Middle frontal gyrus (tissue), 1 donor: ENCODE results near the gene SEMA5B.

Experiments used
- DNase-seq: peaks from one replicate; pipeline ENCODE4 v3.0.0-alpha.2; 2015; ENCODE audit warnings: low spot score; ENCODE audit errors: extremely low spot score

Gene SEMA5B

GRCh38 chr3:123026565-123027291, 835 bp downstream of the SEMA5B start:
- no peak for DNase-seq

GRCh38 chr3:123025642-123026521, 1.7 kb downstream of the SEMA5B start:
- DNase-seq = no peak

GRCh38 chr3:123024056-123024455, 3.5 kb downstream of the SEMA5B start:
- no peak for DNase-seq

GRCh38 chr3:123021996-123022510, 5.5 kb downstream of the SEMA5B start:
- DNase-seq = no peak

- DNase-seq = no peak
Measured at GRCh38 chr3:123021388-123021787, 6.2 kb downstream of the SEMA5B start.

- no peak for DNase-seq
Measured at GRCh38 chr3:123020709-123021108, 6.9 kb downstream of the SEMA5B start.

- no peak for DNase-seq
Measured at GRCh38 chr3:123019591-123019990, 8.0 kb downstream of the SEMA5B start.

- no peak for DNase-seq
Measured at GRCh38 chr3:123019161-123019560, 8.4 kb downstream of the SEMA5B start.

GRCh38 chr3:123018683-123019082, 8.9 kb downstream of the SEMA5B start:
- DNase-seq = no peak

GRCh38 chr3:123015596-123015995, 12.0 kb downstream of the SEMA5B start:
- DNase-seq = no peak

GRCh38 chr3:123013876-123014275, 13.7 kb downstream of the SEMA5B start:
- no peak for DNase-seq

- DNase-seq = no peak
Measured at GRCh38 chr3:123012652-123013051, 14.9 kb downstream of the SEMA5B start.

- no peak for DNase-seq
Measured at GRCh38 chr3:123011447-123011846, 16.1 kb downstream of the SEMA5B start.

GRCh38 chr3:123008840-123009239, 18.7 kb downstream of the SEMA5B start:
- no peak for DNase-seq

- DNase-seq = no peak
Measured at GRCh38 chr3:123006609-123007008, 21.0 kb downstream of the SEMA5B start.

GRCh38 chr3:123005291-123005690, 22.3 kb downstream of the SEMA5B start:
- DNase-seq = no peak

- DNase-seq = no peak
Measured at GRCh38 chr3:123004201-123004918, 23.2 kb downstream of the SEMA5B start.

GRCh38 chr3:123002749-123003497, 24.6 kb downstream of the SEMA5B start:
- DNase-seq = no peak

- DNase-seq = no peak
Measured at GRCh38 chr3:123002100-123002748, 25.3 kb downstream of the SEMA5B start.

GRCh38 chr3:122998856-122999255, 28.7 kb downstream of the SEMA5B start:
- DNase-seq = no peak
